GM19025 (cell line): ENCODE results near the gene SUPT3H.

ENCODE experiments used
- ATAC-seq: cut with Tn5 transposase; IDR thresholded peaks from one replicate; pipeline ENCODE4 v1.9.1; 2021; ENCODE audit warnings: mild to moderate bottlenecking, low read depth, moderate library complexity; ENCODE audit not compliant: unreplicated experiment

The SUPT3H gene

GRCh38 chr6:45132059-45132458 is 245.7 kb downstream of the SUPT3H start:
- ATAC-seq: no peak

- ATAC-seq: no peak
Observed at GRCh38 chr6:45129051-45129450, 248.7 kb downstream of the SUPT3H start.

GRCh38 chr6:45127185-45127584 is 250.5 kb downstream of the SUPT3H start:
- no peak for ATAC-seq

GRCh38 chr6:45126033-45126432 is 251.7 kb downstream of the SUPT3H start:
- no peak for ATAC-seq

- no peak for ATAC-seq
Observed at GRCh38 chr6:45123023-45123422, 254.7 kb downstream of the SUPT3H start.

GRCh38 chr6:45118754-45119153 is 259.0 kb downstream of the SUPT3H start:
- no peak for ATAC-seq

GRCh38 chr6:45116714-45117410 is 260.9 kb downstream of the SUPT3H start:
- ATAC-seq: no peak

GRCh38 chr6:45115696-45116095 is 262.0 kb downstream of the SUPT3H start:
- no peak for ATAC-seq

- ATAC-seq: no peak
Observed at GRCh38 chr6:45112711-45113110, 265.0 kb downstream of the SUPT3H start.

GRCh38 chr6:45109551-45109950 is 268.2 kb downstream of the SUPT3H start:
- no peak for ATAC-seq

GRCh38 chr6:45105170-45105820 is 272.4 kb downstream of the SUPT3H start:
- ATAC-seq: no peak

GRCh38 chr6:45104429-45104828 is 273.3 kb downstream of the SUPT3H start:
- no peak for ATAC-seq

- no peak for ATAC-seq
Observed at GRCh38 chr6:45098256-45098655, 279.5 kb downstream of the SUPT3H start.

- no peak for ATAC-seq
Observed at GRCh38 chr6:45094831-45095230, 282.9 kb downstream of the SUPT3H start.

- ATAC-seq: no peak
Observed at GRCh38 chr6:45092135-45092534, 285.6 kb downstream of the SUPT3H start.

- ATAC-seq: no peak
Observed at GRCh38 chr6:45086360-45087084, 291.2 kb downstream of the SUPT3H start.

GRCh38 chr6:45084257-45084656 is 293.5 kb downstream of the SUPT3H start:
- ATAC-seq: no peak

- no peak for ATAC-seq
Observed at GRCh38 chr6:45082091-45082490, 295.6 kb downstream of the SUPT3H start.

- no peak for ATAC-seq
Observed at GRCh38 chr6:45081634-45082033, 296.1 kb downstream of the SUPT3H start.

- ATAC-seq: no peak
Observed at GRCh38 chr6:45078432-45078831, 299.3 kb downstream of the SUPT3H start.

- no peak for ATAC-seq
Observed at GRCh38 chr6:45076217-45076930, 301.4 kb downstream of the SUPT3H start.
